Calu3 (cell line): ENCODE measurements around the gene VWA1. TPM values are rescaled to one million over a fixed set of nuclear protein-coding genes. Genes with fewer than 3 reads are reported as not detected.

ENCODE experiments used
- BruUV-seq: library from RNA; stranded (reverse); fragments of 400-500 nt; replicated peaks from 2 replicates; lab custom pipeline; 2021; lab: Mats Ljungman, UMichigan
- CTCF ChIA-PET: fragments of 300-600 bp; sonication (Branson Sonifier 250); formaldehyde crosslinking; loops from one replicate; lab custom pipeline; 2022; ENCODE audit warnings: antibody characterized with exemption; lab: Charles Lee
- DNase-seq: peaks from one replicate; pipeline ENCODE4 v3.0.0; 2022
- H3K27ac Mint-ChIP-seq: one replicate; pipeline ENCODE4 v1.8.0; 2022; ENCODE audit warnings: mixed read lengths; ENCODE audit not compliant: unreplicated experiment
- H3K27me3 Mint-ChIP-seq: one replicate; pipeline ENCODE4 v1.8.0; 2022; ENCODE audit warnings: mixed read lengths; ENCODE audit not compliant: unreplicated experiment
- H3K36me3 Mint-ChIP-seq: one replicate; pipeline ENCODE4 v1.8.0; 2022; ENCODE audit warnings: mild to moderate bottlenecking, moderate library complexity, mixed read lengths; ENCODE audit not compliant: insufficient read depth, unreplicated experiment
- H3K4me1 Mint-ChIP-seq: one replicate; pipeline ENCODE4 v1.8.0; 2022; ENCODE audit warnings: mild to moderate bottlenecking, low read depth, mixed read lengths; ENCODE audit not compliant: unreplicated experiment
- H3K4me3 Mint-ChIP-seq: one replicate; pipeline ENCODE4 v1.8.0; 2022; ENCODE audit warnings: mild to moderate bottlenecking, low read depth, moderate library complexity, mixed read lengths; ENCODE audit not compliant: unreplicated experiment
- H3K9me3 Mint-ChIP-seq: one replicate; pipeline ENCODE4 v1.8.0; 2022; ENCODE audit warnings: low read depth, mixed read lengths; ENCODE audit not compliant: unreplicated experiment
- intact Hi-C: fragments of 100-400 bp; cut with micrococcal nuclease; formaldehyde crosslinking; loops from one replicate; pipeline ENCODE4 v1.10.0; 2022; ENCODE audit not compliant: unreplicated experiment
- total RNA-seq: library from RNA; stranded (reverse); gene quantifications from 2 replicates; pipeline ENCODE4 v1.2.3, GENCODE V29; 2022
- TF ChIP-seq, protein P1 (sequence below): fragments of 200-600 bp; IDR thresholded peaks from one replicate; pipeline ENCODE4 v1.8.0; 2022; ENCODE audit warnings: antibody characterized with exemption; ENCODE audit not compliant: unreplicated experiment

VWA1 gene
- total RNA-seq, 1 experiment from 2014 or later: 78.9 TPM

DNA sequence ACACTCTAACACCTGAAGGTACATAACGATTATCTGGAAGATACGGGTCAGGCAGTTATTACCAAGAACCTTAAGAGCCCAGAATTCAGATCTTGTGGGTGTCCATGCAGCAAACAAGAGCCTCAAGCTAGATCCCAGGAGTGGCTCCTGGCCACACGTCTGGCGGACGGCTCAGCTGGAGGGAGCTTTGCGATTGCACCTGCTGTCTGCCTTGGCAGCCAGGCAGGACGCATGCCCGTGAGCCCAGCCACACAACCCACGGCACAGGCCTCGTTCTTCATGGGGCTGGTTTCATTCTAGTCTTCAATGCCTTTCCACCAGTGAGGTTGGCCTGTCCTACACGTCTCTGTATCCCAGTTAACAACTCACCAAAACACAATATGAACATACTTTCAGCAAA is 42.1 kb upstream of the VWA1 start:
- Mint-ChIP-seq H3K27ac (no peak overlapping the region), H3K4me1 (no peaks in the 10 kb centered on the region), H3K27me3 (no peaks in the 10 kb centered on the region), H3K9me3 (no peaks in the 10 kb centered on the region), H3K4me3 (no peak overlapping the region), H3K36me3 (peaks cover 75% of the 10 kb centered on the region)
- CTCF ChIA-PET: no interaction called here
- intact Hi-C loops: no loop called here
- DNase-seq: no peak
- TF ChIP-seq, protein P1, sequence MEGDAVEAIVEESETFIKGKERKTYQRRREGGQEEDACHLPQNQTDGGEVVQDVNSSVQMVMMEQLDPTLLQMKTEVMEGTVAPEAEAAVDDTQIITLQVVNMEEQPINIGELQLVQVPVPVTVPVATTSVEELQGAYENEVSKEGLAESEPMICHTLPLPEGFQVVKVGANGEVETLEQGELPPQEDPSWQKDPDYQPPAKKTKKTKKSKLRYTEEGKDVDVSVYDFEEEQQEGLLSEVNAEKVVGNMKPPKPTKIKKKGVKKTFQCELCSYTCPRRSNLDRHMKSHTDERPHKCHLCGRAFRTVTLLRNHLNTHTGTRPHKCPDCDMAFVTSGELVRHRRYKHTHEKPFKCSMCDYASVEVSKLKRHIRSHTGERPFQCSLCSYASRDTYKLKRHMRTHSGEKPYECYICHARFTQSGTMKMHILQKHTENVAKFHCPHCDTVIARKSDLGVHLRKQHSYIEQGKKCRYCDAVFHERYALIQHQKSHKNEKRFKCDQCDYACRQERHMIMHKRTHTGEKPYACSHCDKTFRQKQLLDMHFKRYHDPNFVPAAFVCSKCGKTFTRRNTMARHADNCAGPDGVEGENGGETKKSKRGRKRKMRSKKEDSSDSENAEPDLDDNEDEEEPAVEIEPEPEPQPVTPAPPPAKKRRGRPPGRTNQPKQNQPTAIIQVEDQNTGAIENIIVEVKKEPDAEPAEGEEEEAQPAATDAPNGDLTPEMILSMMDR: no peak
- BruUV-seq: no TSS peak

DNA sequence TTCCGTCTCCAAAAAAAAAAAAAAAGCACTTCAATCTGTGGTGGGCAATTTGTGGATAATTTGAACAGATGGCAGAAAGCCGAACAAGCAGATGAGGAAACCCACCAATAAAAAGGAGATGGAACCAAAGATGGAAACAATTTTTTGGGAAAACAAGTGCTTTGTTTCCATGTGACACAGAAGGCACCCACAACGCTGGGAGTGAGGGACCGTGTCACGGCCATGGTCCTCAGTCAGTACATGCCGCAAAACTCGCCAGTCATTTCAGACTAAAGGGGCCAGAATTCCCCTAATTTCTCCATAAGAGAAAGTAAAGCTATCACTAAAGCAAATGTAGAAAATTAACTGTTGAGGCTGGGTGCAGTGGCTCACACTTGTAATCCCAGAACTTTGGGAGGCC is 41.4 kb upstream of the VWA1 start:
- intact Hi-C loops: no loop called here
- CTCF ChIA-PET: no interaction called here
- TF ChIP-seq, protein P1: no peak
- H3K9me3 Mint-ChIP-seq: no peaks in the 10 kb centered on the region
- no peaks in the 10 kb centered on the region for H3K27me3 Mint-ChIP-seq
- H3K36me3 Mint-ChIP-seq: peaks cover 72% of the 10 kb centered on the region
- no peak overlapping the region for H3K27ac Mint-ChIP-seq
- H3K4me3 Mint-ChIP-seq: no peak overlapping the region
- BruUV-seq: no TSS peak
- H3K4me1 Mint-ChIP-seq: no peaks in the 10 kb centered on the region
- DNase-seq: no peak

DNA sequence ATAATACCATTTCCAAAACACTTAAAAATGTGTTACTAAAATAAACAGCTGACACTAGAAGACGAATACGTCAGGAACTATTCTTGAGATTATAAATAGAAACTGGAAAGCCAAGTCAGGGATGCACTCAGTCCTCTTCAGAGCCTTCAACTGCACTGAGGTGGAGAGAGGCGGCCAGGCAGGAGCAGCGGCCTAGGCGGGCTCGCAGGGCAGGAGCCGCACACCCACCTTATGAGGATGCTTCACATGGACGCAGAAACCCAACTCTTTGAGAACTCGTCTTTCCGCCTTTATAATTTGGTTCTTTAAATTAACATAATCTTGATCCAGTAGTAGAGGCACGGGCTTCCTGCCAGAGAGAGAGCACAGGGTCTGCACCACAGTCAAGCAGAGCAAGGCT is 40.3 kb upstream of the VWA1 start:
- H3K36me3 Mint-ChIP-seq: peaks cover 72% of the 10 kb centered on the region
- BruUV-seq: no TSS peak
- intact Hi-C loops: no loop called here
- no peak overlapping the region for H3K27ac Mint-ChIP-seq
- no peaks in the 10 kb centered on the region for H3K4me1 Mint-ChIP-seq
- no peak overlapping the region for H3K4me3 Mint-ChIP-seq
- no peaks in the 10 kb centered on the region for H3K9me3 Mint-ChIP-seq
- no peaks in the 10 kb centered on the region for H3K27me3 Mint-ChIP-seq
- TF ChIP-seq, protein P1: no peak
- CTCF ChIA-PET: no interaction called here
- no peak for DNase-seq

DNA sequence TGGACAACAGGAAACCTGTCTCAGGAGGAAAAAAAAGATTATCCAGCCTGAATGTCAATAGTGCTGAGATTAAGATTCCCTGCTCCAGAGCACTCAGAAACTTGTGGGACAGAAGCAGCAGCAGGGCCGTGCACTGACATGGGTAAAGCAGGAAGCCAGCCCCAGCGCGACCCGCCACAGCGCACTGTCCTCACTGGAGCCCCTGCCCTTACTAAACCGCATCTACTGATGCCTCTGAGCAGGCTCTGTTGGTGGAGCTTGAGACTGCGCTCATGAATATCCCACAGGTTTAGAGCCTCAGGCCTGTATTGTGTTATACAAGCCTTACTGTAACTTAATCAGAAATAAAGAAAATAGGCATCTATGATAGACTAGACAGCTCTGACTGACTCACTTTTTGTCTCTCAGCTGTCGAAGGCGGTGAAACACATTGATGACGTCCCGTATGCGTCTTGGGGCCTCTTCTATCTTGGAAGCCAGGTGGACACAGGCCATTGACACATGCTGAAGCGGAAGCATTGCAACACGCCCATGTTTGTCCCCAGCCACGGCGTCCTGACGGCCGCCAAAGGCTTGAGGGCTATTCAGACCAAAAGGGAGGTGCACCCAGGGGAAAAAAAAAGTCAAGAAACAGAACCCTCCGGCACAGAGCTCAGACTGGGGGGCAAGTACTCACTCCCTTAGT is 37.5 kb upstream of the VWA1 start:
- H3K4me1 Mint-ChIP-seq: no peaks in the 10 kb centered on the region
- intact Hi-C loops: no loop called here
- peak overlapping the region; percentile 84 for H3K4me3 Mint-ChIP-seq
- H3K27me3 Mint-ChIP-seq: no peaks in the 10 kb centered on the region
- no peak for DNase-seq
- H3K9me3 Mint-ChIP-seq: no peaks in the 10 kb centered on the region
- H3K27ac Mint-ChIP-seq: peak overlapping the region; percentile 79
- TF ChIP-seq, protein P1: no peak
- peaks cover 81% of the 10 kb centered on the region for H3K36me3 Mint-ChIP-seq
- CTCF ChIA-PET: no interaction called here
- BruUV-seq: TSS peak; percentile 69
